CD14-positive monocyte (primary cell): ENCODE measurements around the gene TBXAS1. TPM values are rescaled to one million over a fixed set of nuclear protein-coding genes. Genes with fewer than 3 reads are reported as not detected.

Source experiments
- DNase-seq, 3 donors: peaks; one replicate each; pipeline ENCODE4 v3.0.0-alpha.2; 2011 to 2022
- H2AFZ ChIP-seq: 2 replicates; pipeline ENCODE4 v1.6.0; 2012; ENCODE audit warnings: mild to moderate bottlenecking, low read depth, low read length, inconsistent platforms; ENCODE audit not compliant: insufficient read depth, poor library complexity, severe bottlenecking
- H3K27ac ChIP-seq, 2 donors: 1 replicate in 1 of 2; 2 replicates in 1 of 2; pipeline ENCODE4 v1.5.1; 2012 to 2013; ENCODE audit warnings: low read length in 2 of 2, control low read depth in 1 of 2, inconsistent platforms in 1 of 2, low read depth in 1 of 2, mild to moderate bottlenecking in 1 of 2
- H3K27me3 ChIP-seq, 2 donors: one replicate each; pipeline versions ENCODE4 v1.6.0 to v1.6.1; 2011 to 2013; ENCODE audit warnings: low read length in 2 of 2; ENCODE audit not compliant: control insufficient read depth in 2 of 2, insufficient read depth in 2 of 2
- H3K36me3 ChIP-seq, 2 donors: replicated peaks in 1 of 2; 1 replicate in 1 of 2; 2 replicates in 1 of 2; pipeline versions ENCODE4 v1.5.1 to v1.6.1; 2012 to 2013; ENCODE audit warnings: low read length in 2 of 2, control low read depth in 1 of 2, inconsistent platforms in 1 of 2, mild to moderate bottlenecking in 1 of 2; ENCODE audit not compliant: insufficient read depth in 2 of 2, control insufficient read depth in 1 of 2
- H3K4me1 ChIP-seq, 2 donors: 1 replicate in 1 of 2; 2 replicates in 1 of 2; pipeline versions ENCODE4 v1.5.1 to v1.6.1; 2012 to 2013; ENCODE audit warnings: low read length in 2 of 2, control low read depth in 1 of 2, inconsistent platforms in 1 of 2, mild to moderate bottlenecking in 1 of 2, moderate library complexity in 1 of 2; ENCODE audit not compliant: insufficient read depth in 2 of 2, control insufficient read depth in 1 of 2
- H3K4me2 ChIP-seq: replicated peaks from 2 replicates; pipeline ENCODE3; 2012; ENCODE audit warnings: low read length, moderate library complexity, mild to moderate bottlenecking; ENCODE audit not compliant: poor library complexity, severe bottlenecking; ENCODE audit errors: extremely low read depth
- H3K4me3 ChIP-seq, 3 experiments: fragments of 200-600 bp in 1 of 3; sonication (generic) in 1 of 3; replicated peaks in 1 of 3; 1 replicate in 2 of 3; 2 replicates in 1 of 3; pipeline ENCODE4 v1.5.1; 2011 to 2013; ENCODE audit warnings: low read length in 3 of 3, mild to moderate bottlenecking in 3 of 3, control low read depth in 2 of 3, low read depth in 2 of 3, inconsistent platforms in 1 of 3, moderate library complexity in 1 of 3
- H3K79me2 ChIP-seq: 2 replicates; pipeline ENCODE4 v1.6.0; 2012; ENCODE audit warnings: mild to moderate bottlenecking, control low read depth, inconsistent platforms, low read length, moderate library complexity; ENCODE audit not compliant: insufficient read depth
- H3K9ac ChIP-seq: 2 replicates; pipeline ENCODE4 v1.6.0; 2017; ENCODE audit warnings: low read length, mild to moderate bottlenecking; ENCODE audit not compliant: insufficient read depth, poor library complexity, severe bottlenecking
- H3K9me3 ChIP-seq, 2 donors: replicated peaks in 1 of 2; 1 replicate in 1 of 2; 2 replicates in 1 of 2; pipeline versions ENCODE4 v1.5.1 to v1.6.1; 2012 to 2013; ENCODE audit warnings: low read length in 2 of 2, control low read depth in 1 of 2; ENCODE audit not compliant: control insufficient read depth in 1 of 2, insufficient read depth in 1 of 2
- H4K20me1 ChIP-seq: 2 replicates; pipeline ENCODE4 v1.6.0; 2012; ENCODE audit warnings: mild to moderate bottlenecking, low read length, control low read depth, moderate library complexity; ENCODE audit not compliant: insufficient read depth
- H3K27ac Mint-ChIP-seq, 7 donors: one replicate each; pipeline ENCODE4 v1.8.0; 2020; ENCODE audit warnings: mild to moderate bottlenecking in 7 of 7, mixed read lengths in 7 of 7, moderate library complexity in 6 of 7, inconsistent platforms in 2 of 7
- H3K27me3 Mint-ChIP-seq, 3 donors: one replicate each; pipeline ENCODE4 v1.8.0; 2021 to 2022; ENCODE audit warnings: low read depth in 3 of 3, mild to moderate bottlenecking in 3 of 3, mixed read lengths in 3 of 3, moderate library complexity in 3 of 3, inconsistent platforms in 1 of 3
- H3K36me3 Mint-ChIP-seq, 2 donors: one replicate each; pipeline ENCODE4 v1.8.0; 2020; ENCODE audit warnings: mixed read lengths in 2 of 2, inconsistent platforms in 1 of 2, mild to moderate bottlenecking in 1 of 2
- H3K4me1 Mint-ChIP-seq: one replicate; pipeline ENCODE4 v1.8.0; 2020; ENCODE audit warnings: mild to moderate bottlenecking, mixed read lengths
- H3K4me3 Mint-ChIP-seq, 2 donors: one replicate each; pipeline ENCODE4 v1.8.0; 2020; ENCODE audit warnings: mild to moderate bottlenecking in 2 of 2, mixed read lengths in 2 of 2, moderate library complexity in 1 of 2
- H3K9me3 Mint-ChIP-seq, 7 donors: one replicate each; pipeline ENCODE4 v1.8.0; 2020 to 2022; ENCODE audit warnings: mixed read lengths in 7 of 7, mild to moderate bottlenecking in 6 of 7, moderate library complexity in 6 of 7, inconsistent platforms in 2 of 7
- WGBS: methylation state at CpG from one replicate; pipeline ENCODE4 v1.1.5; 2013; ENCODE audit warnings: missing lambda C conversion rate; ENCODE audit not compliant: insufficient coverage; 5-methylcytosine and 5-hydroxymethylcytosine counted together
- intact Hi-C, 2 donors: fragments of 100-400 bp; cut with micrococcal nuclease; formaldehyde crosslinking; loops; one replicate each; pipeline versions ENCODE4 v1.15.0 to v1.15.1; 2023
- polyA plus RNA-seq, 3 donors: library from polyadenylated mRNA; depleted of rRNA in 1 of 3; unstranded in 2 of 3; stranded (reverse) in 1 of 3; fragments of 300-500 nt in 2 of 3; fragments of >200 nt in 1 of 3; fragmentation: Illumina TruSeq in 2 of 3; gene quantifications; 1 replicate in 2 of 3; 2 replicates in 1 of 3; pipeline ENCODE4 v1.2.3, GENCODE V29; 2012 to 2021
- TF ChIP-seq, protein P1 (sequence below): fragments of 200-600 bp; IDR thresholded peaks from one replicate; pipeline ENCODE4 v1.8.0; 2022; ENCODE audit warnings: antibody characterized with exemption, mild to moderate bottlenecking

TBXAS1 gene
- polyA plus RNA-seq, 3 donors = 289 to 335 (median 298) TPM

DNA sequence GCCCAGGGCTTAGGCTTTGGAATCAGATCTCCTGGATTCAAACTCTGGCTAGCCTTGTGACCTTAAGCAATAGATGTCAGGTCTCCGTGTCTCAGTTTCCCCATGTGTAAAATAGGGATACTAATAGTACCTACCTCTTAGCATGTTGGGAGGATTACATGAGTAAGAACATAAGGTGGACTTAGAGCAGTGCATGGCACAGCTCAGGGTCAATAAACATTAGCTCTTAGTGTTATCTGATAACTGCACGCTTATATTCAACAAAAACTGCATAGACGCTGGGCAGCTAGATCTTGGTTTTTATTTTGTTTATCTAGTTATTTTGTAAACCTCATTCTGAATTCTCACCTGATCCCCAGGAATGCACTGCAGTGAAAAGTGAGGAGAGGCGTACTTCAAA is 17.2 kb downstream of the TBXAS1 start:
- Histone ChIP-seq H3K27me3 (no peaks in the 10 kb centered on the region), H3K4me1 (peaks cover 20 to 21% of the 10 kb centered on the region in 2 donors), H4K20me1 (peaks cover 99% of the 10 kb centered on the region), H3K4me2 (no peak overlapping the region), H3K4me3 (no peak overlapping the region), H3K36me3 (peaks cover 39 to 97% of the 10 kb centered on the region in 2 donors), H2AFZ (no peak overlapping the region), H3K9me3 (peaks cover 0 to 4% of the 10 kb centered on the region in 2 donors), H3K79me2 (peaks cover 99% of the 10 kb centered on the region), H3K27ac (no peak overlapping the region), H3K9ac (no peak overlapping the region)
- WGBS = no CpG with 5 or more reads among the region's 4 CpGs
- peaks cover 54% of the 10 kb centered on the region for H3K4me1 Mint-ChIP-seq
- DNase-seq = no peak
- TF ChIP-seq, protein P1, sequence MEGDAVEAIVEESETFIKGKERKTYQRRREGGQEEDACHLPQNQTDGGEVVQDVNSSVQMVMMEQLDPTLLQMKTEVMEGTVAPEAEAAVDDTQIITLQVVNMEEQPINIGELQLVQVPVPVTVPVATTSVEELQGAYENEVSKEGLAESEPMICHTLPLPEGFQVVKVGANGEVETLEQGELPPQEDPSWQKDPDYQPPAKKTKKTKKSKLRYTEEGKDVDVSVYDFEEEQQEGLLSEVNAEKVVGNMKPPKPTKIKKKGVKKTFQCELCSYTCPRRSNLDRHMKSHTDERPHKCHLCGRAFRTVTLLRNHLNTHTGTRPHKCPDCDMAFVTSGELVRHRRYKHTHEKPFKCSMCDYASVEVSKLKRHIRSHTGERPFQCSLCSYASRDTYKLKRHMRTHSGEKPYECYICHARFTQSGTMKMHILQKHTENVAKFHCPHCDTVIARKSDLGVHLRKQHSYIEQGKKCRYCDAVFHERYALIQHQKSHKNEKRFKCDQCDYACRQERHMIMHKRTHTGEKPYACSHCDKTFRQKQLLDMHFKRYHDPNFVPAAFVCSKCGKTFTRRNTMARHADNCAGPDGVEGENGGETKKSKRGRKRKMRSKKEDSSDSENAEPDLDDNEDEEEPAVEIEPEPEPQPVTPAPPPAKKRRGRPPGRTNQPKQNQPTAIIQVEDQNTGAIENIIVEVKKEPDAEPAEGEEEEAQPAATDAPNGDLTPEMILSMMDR = no peak
- H3K27me3 Mint-ChIP-seq = peaks cover 0 to 2% (median 1%) of the 10 kb centered on the region in 3 donors
- peak overlapping the region in 1 of 7 donors; percentile 75 for H3K27ac Mint-ChIP-seq
- peaks cover 76 to 78% of the 10 kb centered on the region in 2 donors for H3K36me3 Mint-ChIP-seq
- intact Hi-C loops = no loop called here
- H3K9me3 Mint-ChIP-seq = peaks cover 0 to 6% (median 4%) of the 10 kb centered on the region in 7 donors
- H3K4me3 Mint-ChIP-seq = no peak overlapping the region

DNA sequence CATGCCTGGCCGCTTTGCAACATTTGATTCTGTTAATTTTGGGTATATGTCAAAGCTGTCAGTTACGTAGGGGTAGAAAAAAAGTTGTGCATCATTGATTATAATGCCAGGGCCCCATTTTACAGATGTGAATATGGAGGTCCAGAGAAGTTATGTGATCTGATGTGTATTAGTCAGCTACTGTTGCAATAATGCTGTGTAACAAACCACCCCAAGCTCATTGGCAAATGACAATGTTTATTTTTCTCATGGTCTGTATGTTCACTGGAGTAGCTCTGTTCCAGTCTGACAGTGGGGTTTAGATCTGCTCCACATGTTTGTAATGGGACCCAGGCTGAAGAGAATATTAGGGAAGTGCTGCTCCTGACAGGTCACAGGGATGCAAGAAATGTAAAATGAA is 19.2 kb downstream of the TBXAS1 start:
- Mint-ChIP-seq H3K36me3 (peaks cover 78 to 79% of the 10 kb centered on the region in 2 donors), H3K4me1 (peaks cover 53% of the 10 kb centered on the region)
- no peak overlapping the region for H3K27ac ChIP-seq

More for the DNA sequence above, 19.2 kb downstream of the TBXAS1 start:
- H3K4me3 ChIP-seq = no peak overlapping the region
- H4K20me1 ChIP-seq = peaks cover 85% of the 10 kb centered on the region
- H3K9ac ChIP-seq = no peak overlapping the region
- Mint-ChIP-seq H3K27ac (peak overlapping the region in 1 of 7 donors; percentile 33), H3K27me3 (peaks cover 0 to 2% (median 0%) of the 10 kb centered on the region in 3 donors), H3K4me3 (no peak overlapping the region), H3K9me3 (peaks cover 0 to 6% (median 4%) of the 10 kb centered on the region in 7 donors)
- peaks cover 17 to 23% of the 10 kb centered on the region in 2 donors for H3K4me1 ChIP-seq
- intact Hi-C loops = no loop called here
- peaks cover 36 to 93% of the 10 kb centered on the region in 2 donors for H3K36me3 ChIP-seq
- TF ChIP-seq, protein P1 = no peak
- WGBS = 100% methylated on average over 1 of the region's 2 CpGs
- no peak for DNase-seq
- no peak overlapping the region for H3K4me2 ChIP-seq
- peaks cover 100% of the 10 kb centered on the region for H3K79me2 ChIP-seq
- peaks cover 0 to 4% of the 10 kb centered on the region in 2 donors for H3K9me3 ChIP-seq
- H3K27me3 ChIP-seq = no peaks in the 10 kb centered on the region
- H2AFZ ChIP-seq = no peak overlapping the region
